Gastrocnemius medialis (tissue), 4 donors: ENCODE data around the gene FYB2.

Experiments used
- POLR2A ChIP-seq, 2 donors: fragments of 450-650 bp; IDR thresholded peaks; one replicate each; pipeline ENCODE4 v1.6.1; 2017; ENCODE audit warnings: antibody characterized with exemption in 2 of 2, mild to moderate bottlenecking in 2 of 2, moderate library complexity in 2 of 2
- TF ChIP-seq, protein P1 (sequence below), 5 experiments: fragments of 450-650 bp in 3 of 5; fragments of 200-600 bp in 2 of 5; sonication (generic) in 2 of 5; IDR thresholded peaks in 4 of 5; conservative IDR thresholded peaks in 1 of 5; 1 replicate in 4 of 5; 2 replicates in 1 of 5; pipeline ENCODE4 v1.5.1; 2016 to 2019; ENCODE audit warnings: antibody characterized with exemption in 5 of 5, mild to moderate bottlenecking in 3 of 5, moderate library complexity in 3 of 5

DNA sequence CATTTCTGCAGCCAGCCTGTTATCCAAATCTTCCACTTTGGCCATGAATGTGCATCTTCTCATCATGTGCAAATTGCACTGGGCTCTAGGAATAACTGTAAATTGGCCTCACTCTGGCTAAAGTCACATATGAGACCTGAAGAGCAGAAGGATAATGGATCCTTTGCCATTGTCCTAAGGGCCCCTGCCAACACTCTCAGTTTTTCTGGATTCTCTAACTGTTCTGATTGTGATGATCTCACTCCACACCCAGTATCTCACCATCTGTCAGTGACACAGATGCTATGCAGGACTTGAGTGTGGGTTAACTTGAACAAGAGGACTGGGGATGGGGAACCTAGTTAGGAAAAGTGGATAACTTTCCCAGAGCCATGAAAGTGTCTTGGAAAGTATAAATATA lies 8.5 kb upstream of the FYB2 start:
- TF ChIP-seq, protein P1, sequence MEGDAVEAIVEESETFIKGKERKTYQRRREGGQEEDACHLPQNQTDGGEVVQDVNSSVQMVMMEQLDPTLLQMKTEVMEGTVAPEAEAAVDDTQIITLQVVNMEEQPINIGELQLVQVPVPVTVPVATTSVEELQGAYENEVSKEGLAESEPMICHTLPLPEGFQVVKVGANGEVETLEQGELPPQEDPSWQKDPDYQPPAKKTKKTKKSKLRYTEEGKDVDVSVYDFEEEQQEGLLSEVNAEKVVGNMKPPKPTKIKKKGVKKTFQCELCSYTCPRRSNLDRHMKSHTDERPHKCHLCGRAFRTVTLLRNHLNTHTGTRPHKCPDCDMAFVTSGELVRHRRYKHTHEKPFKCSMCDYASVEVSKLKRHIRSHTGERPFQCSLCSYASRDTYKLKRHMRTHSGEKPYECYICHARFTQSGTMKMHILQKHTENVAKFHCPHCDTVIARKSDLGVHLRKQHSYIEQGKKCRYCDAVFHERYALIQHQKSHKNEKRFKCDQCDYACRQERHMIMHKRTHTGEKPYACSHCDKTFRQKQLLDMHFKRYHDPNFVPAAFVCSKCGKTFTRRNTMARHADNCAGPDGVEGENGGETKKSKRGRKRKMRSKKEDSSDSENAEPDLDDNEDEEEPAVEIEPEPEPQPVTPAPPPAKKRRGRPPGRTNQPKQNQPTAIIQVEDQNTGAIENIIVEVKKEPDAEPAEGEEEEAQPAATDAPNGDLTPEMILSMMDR (IDR thresholded peaks at IDR 0.05 in 4 of 5, conservative IDR thresholded peaks at IDR 0.05 in 1 of 5) = no peak
- TF ChIP-seq POLR2A (IDR thresholded peaks at IDR 0.05) = no peak
